Nephron progenitor cell (in vitro differentiated cells): ENCODE results near the gene GPATCH4.

Experiments used
- DNase-seq: peaks from one replicate; pipeline ENCODE4 v3.0.0; 2021
- H3K27ac Mint-ChIP-seq: 2 replicates; pipeline ENCODE4 v1.8.0; 2021; ENCODE audit warnings: mild to moderate bottlenecking, moderate library complexity, mixed read lengths
- H3K27me3 Mint-ChIP-seq: 2 replicates; pipeline ENCODE4 v1.8.0; 2021; ENCODE audit warnings: mild to moderate bottlenecking, low read depth, mixed read lengths; ENCODE audit not compliant: poor library complexity
- H3K36me3 Mint-ChIP-seq: 2 replicates; pipeline ENCODE4 v1.8.0; 2021; ENCODE audit warnings: low read depth, mixed read lengths
- H3K4me1 Mint-ChIP-seq: 2 replicates; pipeline ENCODE4 v1.8.0; 2021; ENCODE audit warnings: mixed read lengths
- H3K4me3 Mint-ChIP-seq: 2 replicates; pipeline ENCODE4 v1.8.0; 2021; ENCODE audit warnings: mild to moderate bottlenecking, moderate library complexity, mixed read lengths
- H3K9me3 Mint-ChIP-seq: 2 replicates; pipeline ENCODE4 v1.8.0; 2021; ENCODE audit warnings: mild to moderate bottlenecking, moderate library complexity, mixed read lengths
- TF ChIP-seq, protein P1 (sequence below): fragments of 200-600 bp; sonication (generic); IDR thresholded peaks from 2 replicates; pipeline ENCODE4 v1.5.0; 2021; ENCODE audit warnings: antibody characterized with exemption

The GPATCH4 gene

DNA sequence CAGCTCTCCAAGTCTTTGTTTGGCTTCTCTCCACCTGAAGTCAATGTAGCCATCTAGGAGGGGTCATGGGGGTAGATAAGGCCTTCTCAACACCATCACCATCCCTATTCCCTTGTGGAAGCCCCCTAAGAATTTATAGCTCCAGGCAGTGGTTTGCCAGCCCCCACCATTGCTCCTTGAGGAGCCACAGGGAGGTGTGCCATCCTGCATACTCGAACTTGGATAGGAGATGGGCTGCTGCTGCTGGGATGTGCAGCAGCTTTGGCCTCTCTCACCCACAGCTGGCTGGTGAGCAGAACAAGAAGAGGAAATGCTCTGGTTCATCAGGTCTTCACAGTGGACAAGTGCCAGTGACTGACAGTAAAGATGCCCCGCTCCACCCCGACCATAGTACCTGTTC, 4.9 kb downstream of the GPATCH4 start:
- no peaks in the 10 kb centered on the region for H3K27me3 Mint-ChIP-seq
- peak overlapping the region; percentile 72 for H3K27ac Mint-ChIP-seq
- DNase-seq: no peak
- H3K4me3 Mint-ChIP-seq: no peak overlapping the region
- TF ChIP-seq, protein P1, sequence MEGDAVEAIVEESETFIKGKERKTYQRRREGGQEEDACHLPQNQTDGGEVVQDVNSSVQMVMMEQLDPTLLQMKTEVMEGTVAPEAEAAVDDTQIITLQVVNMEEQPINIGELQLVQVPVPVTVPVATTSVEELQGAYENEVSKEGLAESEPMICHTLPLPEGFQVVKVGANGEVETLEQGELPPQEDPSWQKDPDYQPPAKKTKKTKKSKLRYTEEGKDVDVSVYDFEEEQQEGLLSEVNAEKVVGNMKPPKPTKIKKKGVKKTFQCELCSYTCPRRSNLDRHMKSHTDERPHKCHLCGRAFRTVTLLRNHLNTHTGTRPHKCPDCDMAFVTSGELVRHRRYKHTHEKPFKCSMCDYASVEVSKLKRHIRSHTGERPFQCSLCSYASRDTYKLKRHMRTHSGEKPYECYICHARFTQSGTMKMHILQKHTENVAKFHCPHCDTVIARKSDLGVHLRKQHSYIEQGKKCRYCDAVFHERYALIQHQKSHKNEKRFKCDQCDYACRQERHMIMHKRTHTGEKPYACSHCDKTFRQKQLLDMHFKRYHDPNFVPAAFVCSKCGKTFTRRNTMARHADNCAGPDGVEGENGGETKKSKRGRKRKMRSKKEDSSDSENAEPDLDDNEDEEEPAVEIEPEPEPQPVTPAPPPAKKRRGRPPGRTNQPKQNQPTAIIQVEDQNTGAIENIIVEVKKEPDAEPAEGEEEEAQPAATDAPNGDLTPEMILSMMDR: no peak
- H3K9me3 Mint-ChIP-seq: no peaks in the 10 kb centered on the region
- peaks cover 22% of the 10 kb centered on the region for H3K4me1 Mint-ChIP-seq
- peaks cover 38% of the 10 kb centered on the region for H3K36me3 Mint-ChIP-seq

DNA sequence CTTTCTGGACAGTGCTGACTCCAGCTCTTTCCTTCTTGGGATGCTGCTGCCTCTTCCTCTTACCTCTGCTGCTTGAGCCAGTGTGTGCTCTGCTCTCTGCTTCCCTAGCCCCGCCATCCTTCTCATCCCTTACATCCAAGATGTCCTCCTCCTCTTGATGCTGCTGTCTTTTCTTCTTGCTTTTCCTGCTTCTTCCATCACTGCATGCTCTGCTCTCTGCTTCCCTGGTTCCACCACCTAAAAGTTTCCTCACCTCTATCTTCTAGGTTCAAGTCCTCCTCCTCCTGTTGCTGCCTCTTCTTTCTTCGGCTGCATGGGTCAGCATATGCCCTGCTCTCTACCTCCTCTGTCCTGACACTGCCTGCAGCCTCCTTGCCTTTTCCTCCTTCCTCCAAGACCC, 6.3 kb downstream of the GPATCH4 start:
- peaks cover 38% of the 10 kb centered on the region for H3K36me3 Mint-ChIP-seq

DNA sequence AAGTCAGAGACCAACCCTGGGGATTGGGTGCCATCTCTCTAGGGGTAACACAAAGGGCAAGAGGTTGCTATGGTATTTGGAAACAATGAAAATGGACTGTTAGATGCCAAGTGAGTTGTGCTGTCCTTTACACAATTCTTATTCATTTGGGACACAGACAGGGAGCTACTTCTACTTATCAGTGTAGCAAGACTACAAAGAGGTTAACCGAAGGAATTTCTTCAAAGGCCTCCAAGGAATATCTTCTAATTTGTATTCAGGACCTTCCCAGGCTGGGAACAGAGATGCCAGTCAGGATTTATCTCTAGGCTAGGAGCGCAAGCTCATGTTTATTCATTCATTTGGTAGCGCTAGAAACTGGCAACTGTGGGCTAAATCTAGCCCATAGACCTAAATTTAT, 7.1 kb downstream of the GPATCH4 start:
- Mint-ChIP-seq H3K4me3 (no peak overlapping the region), H3K36me3 (peaks cover 38% of the 10 kb centered on the region), H3K27ac (no peak overlapping the region), H3K4me1 (peaks cover 17% of the 10 kb centered on the region), H3K9me3 (no peaks in the 10 kb centered on the region), H3K27me3 (no peaks in the 10 kb centered on the region)
- DNase-seq: no peak
- TF ChIP-seq, protein P1: no peak

More for the DNA sequence above, 6.3 kb downstream of the GPATCH4 start:
- peak overlapping the region; percentile 12 for H3K4me3 Mint-ChIP-seq
- H3K27me3 Mint-ChIP-seq: no peaks in the 10 kb centered on the region
- TF ChIP-seq, protein P1: no peak
- peaks cover 17% of the 10 kb centered on the region for H3K4me1 Mint-ChIP-seq
- DNase-seq: no peak
- no peaks in the 10 kb centered on the region for H3K9me3 Mint-ChIP-seq
- peak overlapping the region; percentile 60 for H3K27ac Mint-ChIP-seq

DNA sequence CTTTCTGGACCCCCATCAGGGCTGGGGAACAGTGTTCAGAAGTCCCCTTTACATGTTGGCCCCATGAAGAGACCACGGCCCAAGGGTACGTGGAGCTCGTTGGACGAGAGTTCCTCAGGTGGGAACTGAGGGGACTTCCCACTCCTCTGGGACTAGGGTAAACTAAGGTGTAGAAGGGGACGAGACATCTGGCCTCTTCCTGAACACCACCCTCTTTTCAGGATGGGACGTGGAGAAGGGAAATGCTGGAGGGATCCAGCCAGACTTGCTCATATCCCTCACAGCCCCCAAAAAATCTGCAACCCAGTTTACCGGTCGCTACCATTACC, 7.7 kb downstream of the GPATCH4 start:
- Mint-ChIP-seq H3K27me3 (peaks cover 3% of the 10 kb centered on the region), H3K9me3 (no peaks in the 10 kb centered on the region), H3K4me3 (no peak overlapping the region), H3K27ac (no peak overlapping the region), H3K36me3 (peaks cover 35% of the 10 kb centered on the region), H3K4me1 (peaks cover 17% of the 10 kb centered on the region)
- DNase-seq: no peak
- TF ChIP-seq, protein P1: no peak

DNA sequence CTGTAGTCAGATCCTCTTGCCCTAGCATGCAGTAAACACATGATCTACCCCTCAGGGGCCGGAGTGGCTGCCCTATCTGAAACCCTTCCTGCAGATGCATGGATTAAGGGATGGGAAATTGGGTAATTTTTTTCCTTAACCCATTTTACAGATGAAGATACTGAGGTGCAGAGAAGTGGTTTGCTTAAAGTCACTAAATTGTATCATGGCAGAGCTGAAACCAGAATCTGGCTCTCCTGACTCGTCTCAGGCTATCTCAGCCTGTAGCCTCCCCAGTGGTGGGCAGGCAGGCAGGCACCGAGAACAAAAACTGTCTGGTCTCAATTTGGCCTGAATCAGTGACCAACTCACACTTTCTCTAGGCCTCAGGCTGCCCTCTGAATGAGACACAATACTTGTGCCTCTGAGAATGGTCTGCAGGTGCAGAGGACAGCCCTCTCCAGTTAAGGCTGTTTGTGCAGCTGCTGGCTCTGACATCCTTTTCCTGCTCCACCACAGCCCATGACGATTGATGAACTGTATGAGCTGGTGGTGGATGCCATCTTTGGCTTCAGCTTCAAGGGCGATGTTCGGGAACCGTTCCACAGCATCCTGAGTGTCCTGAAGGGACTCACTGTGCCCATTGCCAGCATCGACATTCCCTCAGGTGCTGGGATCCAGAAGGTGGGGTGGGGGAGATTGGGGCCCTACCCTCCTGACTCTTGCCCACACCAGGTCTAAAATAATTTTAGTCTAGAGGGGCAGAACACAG, 8.2 kb downstream of the GPATCH4 start:
- H3K27me3 Mint-ChIP-seq: peaks cover 7% of the 10 kb centered on the region
- H3K4me1 Mint-ChIP-seq: peaks cover 17% of the 10 kb centered on the region
- H3K4me3 Mint-ChIP-seq: peak overlapping the region; percentile 79
- TF ChIP-seq, protein P1: no peak
- no peaks in the 10 kb centered on the region for H3K9me3 Mint-ChIP-seq
- no peak overlapping the region for H3K27ac Mint-ChIP-seq
- H3K36me3 Mint-ChIP-seq: peaks cover 30% of the 10 kb centered on the region
- no peak for DNase-seq
